Measurements from ENCODE around the gene C10orf67.

C10orf67 gene

DNA sequence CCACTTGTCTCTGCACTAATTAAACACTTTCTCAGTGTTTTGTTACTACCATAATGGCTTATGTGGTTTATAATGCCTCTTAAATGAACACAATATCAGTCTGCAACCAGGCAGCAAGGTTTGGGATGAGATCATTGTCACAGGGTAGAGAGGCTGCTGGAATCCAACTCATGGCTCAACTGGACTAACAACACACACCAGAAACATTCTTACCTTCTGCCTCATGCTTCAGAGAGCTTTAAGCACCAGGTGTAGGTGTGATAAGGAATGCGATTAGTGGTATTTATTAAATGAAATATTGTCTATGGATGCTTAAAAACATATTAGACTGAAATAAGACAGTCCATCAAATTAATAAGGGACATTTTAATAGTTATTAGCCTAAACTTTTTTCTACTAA is 127.1 kb downstream of the C10orf67 start:
- Mint-ChIP-seq H3K4me1 (ENCODE audit: low read depth) (no peaks in the 10 kb centered on the region), H3K9me3 (no peaks in the 10 kb centered on the region), H3K27me3 (ENCODE audit: low read depth) (peaks cover 9% of the 10 kb centered on the region), H3K4me3 (no peak overlapping the region), H3K36me3 (ENCODE audit: low read depth) (no peaks in the 10 kb centered on the region), H3K27ac (no peak overlapping the region)

DNA sequence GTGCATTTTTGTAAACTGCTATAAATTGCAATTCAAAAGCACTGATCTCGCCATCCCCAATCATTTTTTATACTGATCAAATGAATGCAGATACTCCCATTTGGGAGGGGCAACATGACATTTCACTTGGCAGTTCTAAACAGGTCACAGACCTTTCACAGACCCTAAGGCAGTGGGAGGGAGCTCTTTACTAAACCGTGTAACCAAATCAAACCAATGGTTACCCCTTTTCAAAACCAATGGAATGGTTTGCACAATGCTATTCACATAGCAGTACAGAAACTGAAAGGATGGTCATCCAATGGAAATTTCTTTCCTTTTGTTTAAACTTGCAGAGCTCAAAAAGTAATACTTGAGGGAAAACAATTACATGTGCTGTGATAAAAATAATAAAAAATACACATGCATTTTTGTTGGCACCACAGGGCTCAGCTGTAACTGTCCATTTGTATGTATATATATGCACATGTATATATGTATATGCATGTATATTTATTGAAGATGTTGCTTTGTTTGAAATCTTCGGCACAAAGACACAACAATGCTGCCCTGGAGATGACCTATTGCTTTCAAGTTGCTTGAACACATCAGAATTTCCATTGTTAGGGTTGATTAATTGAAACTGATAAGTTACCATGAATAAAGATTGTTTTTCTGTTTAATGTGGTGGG is 138.5 kb downstream of the C10orf67 start:
- Mint-ChIP-seq H3K4me3 (no peak overlapping the region), H3K27me3 (ENCODE audit: low read depth) (peaks cover 54% of the 10 kb centered on the region), H3K36me3 (ENCODE audit: low read depth) (no peaks in the 10 kb centered on the region), H3K4me1 (ENCODE audit: low read depth) (no peaks in the 10 kb centered on the region), H3K27ac (no peak overlapping the region), H3K9me3 (no peaks in the 10 kb centered on the region)

DNA sequence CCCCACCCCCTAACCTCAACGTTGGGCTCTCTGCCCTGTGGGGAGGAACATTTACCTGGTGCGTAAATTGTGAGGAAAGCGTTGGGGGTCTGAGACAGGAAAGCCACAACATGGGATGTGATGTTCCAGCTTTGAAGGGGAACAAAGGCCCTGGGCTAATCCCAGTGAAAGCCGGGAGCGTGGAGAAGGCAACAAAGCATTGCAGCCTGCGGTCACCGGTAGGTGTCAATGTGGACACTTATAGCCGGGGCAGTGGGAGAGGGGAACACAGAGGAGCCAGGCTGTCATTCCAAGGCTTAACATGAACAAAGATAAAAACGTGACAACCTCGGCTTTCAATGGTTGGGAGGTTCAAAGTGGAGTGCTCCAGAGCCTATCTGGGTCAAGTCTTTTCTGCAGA is 139.8 kb downstream of the C10orf67 start:
- no peak overlapping the region for H3K4me3 Mint-ChIP-seq
- no peaks in the 10 kb centered on the region for H3K4me1 Mint-ChIP-seq (ENCODE audit: low read depth)
- no peak overlapping the region for H3K27ac Mint-ChIP-seq
- H3K27me3 Mint-ChIP-seq (ENCODE audit: low read depth), result peaks cover 64% of the 10 kb centered on the region
- no peaks in the 10 kb centered on the region for H3K9me3 Mint-ChIP-seq
- no peaks in the 10 kb centered on the region for H3K36me3 Mint-ChIP-seq (ENCODE audit: low read depth)

DNA sequence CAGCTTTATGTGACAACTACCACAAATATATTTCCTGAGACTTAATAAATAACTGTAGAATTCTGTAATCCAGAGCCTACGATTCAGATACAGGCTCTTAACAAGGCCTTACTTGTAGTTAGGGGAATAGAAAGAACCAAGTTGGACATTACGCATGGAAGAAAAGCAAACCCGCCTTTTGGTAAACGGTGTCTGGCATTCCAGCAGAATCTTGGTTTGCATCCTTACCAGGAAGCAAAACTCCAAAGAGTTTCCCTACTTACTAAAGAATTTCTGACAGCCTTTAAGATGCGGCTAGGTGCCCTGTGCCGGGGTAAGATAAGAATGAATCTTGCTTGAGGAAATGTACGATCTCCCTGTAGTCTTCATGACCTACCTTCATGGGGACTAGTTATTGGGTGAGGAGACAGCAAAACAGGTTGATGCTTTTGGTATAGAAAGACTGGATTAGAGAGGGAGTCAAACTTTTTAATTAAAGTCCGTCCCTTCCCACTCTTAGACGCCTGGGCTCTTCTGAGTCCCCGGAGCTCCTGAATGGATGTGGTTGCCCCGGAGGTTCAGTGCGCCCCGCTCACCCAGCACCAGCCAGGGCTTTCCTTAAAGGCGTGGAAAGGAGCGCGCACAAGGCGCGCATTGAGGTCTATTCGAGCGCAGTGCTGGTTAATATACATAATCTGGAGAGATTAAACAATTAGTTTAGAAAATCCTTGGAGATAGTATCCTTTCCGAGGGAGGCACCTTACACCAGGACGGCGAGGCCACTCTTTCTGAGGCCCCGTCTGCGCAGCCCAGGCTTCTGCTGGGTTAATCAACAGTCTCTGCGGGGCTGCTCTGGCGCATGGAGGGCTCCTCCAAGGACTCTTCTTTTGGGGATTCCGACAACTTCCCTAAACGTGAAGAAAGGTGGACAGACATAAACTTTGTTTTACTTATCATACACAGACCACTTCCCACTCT is 140.9 kb downstream of the C10orf67 start:
- H3K9me3 Mint-ChIP-seq, result no peaks in the 10 kb centered on the region
- no peaks in the 10 kb centered on the region for H3K36me3 Mint-ChIP-seq (ENCODE audit: low read depth)
- no peaks in the 10 kb centered on the region for H3K4me1 Mint-ChIP-seq (ENCODE audit: low read depth)
- H3K27me3 Mint-ChIP-seq (ENCODE audit: low read depth), result peaks cover 64% of the 10 kb centered on the region
- H3K27ac Mint-ChIP-seq, result no peak overlapping the region
- H3K4me3 Mint-ChIP-seq, result no peak overlapping the region

DNA sequence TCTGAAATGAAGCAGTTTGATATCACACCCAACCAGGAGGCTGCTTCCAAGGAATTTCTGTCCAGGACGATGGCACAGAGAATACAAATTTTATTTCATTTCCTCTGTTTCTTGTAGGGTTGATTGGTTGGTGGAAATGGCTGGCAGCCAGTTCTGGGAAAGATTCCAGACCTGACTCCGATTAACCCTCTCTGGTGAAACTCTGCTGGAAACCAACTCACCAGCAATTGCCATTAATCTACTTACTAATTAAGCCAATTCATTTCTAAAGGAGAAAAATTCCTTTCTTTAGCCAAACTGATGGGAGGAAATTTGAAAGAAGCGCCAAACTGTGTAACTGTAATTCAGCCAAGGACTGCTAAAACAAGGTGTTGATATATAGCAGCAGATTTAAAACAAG is 141.8 kb downstream of the C10orf67 start:
- no peak overlapping the region for H3K4me3 Mint-ChIP-seq

DNA sequence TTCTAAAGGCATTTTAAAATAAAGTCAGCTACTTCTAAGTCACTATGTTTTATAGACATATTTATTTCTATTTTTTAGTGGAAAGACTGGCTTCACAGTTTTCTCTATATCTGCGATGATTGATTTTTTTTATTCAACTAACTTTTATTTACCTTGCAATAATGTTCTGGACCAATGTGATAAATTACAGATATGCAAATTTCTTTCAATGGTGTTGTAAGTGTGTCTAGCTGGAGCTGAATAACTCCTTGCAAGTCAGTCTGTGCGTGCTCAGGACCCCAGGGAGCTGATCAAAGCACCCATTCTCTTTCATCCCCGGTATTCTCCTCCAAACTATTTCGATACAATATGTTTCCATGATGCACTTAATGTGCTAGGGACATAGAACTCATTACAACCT is 142.8 kb downstream of the C10orf67 start:
- Mint-ChIP-seq H3K4me3 (no peak overlapping the region), H3K4me1 (ENCODE audit: low read depth) (no peaks in the 10 kb centered on the region), H3K27me3 (ENCODE audit: low read depth) (peaks cover 81% of the 10 kb centered on the region), H3K36me3 (ENCODE audit: low read depth) (no peaks in the 10 kb centered on the region), H3K27ac (no peak overlapping the region), H3K9me3 (no peaks in the 10 kb centered on the region)

More for the DNA sequence above, 141.8 kb downstream of the C10orf67 start:
- H3K36me3 Mint-ChIP-seq (ENCODE audit: low read depth), result no peaks in the 10 kb centered on the region
- H3K4me1 Mint-ChIP-seq (ENCODE audit: low read depth), result no peaks in the 10 kb centered on the region
- peaks cover 73% of the 10 kb centered on the region for H3K27me3 Mint-ChIP-seq (ENCODE audit: low read depth)
- no peaks in the 10 kb centered on the region for H3K9me3 Mint-ChIP-seq
- H3K27ac Mint-ChIP-seq, result no peak overlapping the region

DNA sequence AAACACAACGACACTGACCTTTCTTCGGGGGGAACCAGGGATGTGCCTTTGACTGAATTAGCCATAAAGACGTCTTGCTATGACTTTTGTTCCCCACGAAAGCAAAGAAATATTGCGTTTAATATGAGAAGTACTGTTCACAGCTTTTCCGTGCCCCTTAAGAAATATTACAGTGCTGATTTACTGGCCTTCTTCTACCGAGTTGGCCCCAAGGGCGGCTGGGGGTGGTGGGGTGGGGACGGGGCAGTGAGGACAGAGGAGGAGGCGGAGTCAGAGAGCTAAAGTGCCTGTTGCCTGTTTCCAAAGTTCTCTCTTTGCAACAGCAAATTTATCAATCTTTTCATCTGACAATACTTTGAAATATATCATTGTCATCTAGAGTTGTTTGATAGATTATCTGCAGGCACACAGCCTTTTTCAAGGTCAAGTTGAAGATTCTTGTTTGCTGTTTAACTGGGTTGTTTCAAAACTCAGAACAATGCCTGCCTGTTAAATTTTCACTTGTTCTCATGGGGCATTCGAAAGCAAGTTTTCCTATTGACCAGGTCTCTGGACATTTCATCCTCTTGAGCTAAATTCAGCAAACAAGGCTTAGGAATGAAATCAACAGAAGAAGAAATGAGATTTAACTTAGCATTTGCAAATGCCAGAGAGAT is 143.5 kb downstream of the C10orf67 start:
- H3K36me3 Mint-ChIP-seq (ENCODE audit: low read depth), result no peaks in the 10 kb centered on the region

DNA sequence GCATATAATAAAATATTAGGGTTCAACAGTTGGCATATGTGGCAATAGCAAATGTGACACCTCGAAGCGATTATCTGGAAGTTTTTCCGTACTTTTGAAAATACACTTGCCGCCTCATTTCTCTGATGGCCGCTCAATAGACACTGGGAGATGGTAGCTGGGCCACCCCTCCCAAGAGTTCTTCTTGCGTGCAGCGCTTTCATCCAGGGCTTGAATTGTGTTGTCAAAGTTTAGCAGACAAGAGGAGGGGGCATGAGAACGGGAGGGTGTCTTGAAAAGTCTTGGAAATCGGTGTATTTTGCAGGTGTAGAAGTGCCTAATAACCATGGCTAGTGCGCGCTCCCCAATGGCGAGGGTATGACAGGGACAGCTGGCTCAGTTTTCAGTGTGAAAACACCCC is 144.0 kb downstream of the C10orf67 start:
- Mint-ChIP-seq H3K27me3 (ENCODE audit: low read depth) (peaks cover 90% of the 10 kb centered on the region), H3K4me1 (ENCODE audit: low read depth) (no peaks in the 10 kb centered on the region), H3K4me3 (no peak overlapping the region), H3K27ac (no peak overlapping the region), H3K36me3 (ENCODE audit: low read depth) (no peaks in the 10 kb centered on the region), H3K9me3 (no peaks in the 10 kb centered on the region)

More for the DNA sequence above, 143.5 kb downstream of the C10orf67 start:
- Mint-ChIP-seq H3K27ac (no peak overlapping the region), H3K4me3 (no peak overlapping the region), H3K27me3 (ENCODE audit: low read depth) (peaks cover 88% of the 10 kb centered on the region), H3K9me3 (no peaks in the 10 kb centered on the region), H3K4me1 (ENCODE audit: low read depth) (no peaks in the 10 kb centered on the region)

DNA sequence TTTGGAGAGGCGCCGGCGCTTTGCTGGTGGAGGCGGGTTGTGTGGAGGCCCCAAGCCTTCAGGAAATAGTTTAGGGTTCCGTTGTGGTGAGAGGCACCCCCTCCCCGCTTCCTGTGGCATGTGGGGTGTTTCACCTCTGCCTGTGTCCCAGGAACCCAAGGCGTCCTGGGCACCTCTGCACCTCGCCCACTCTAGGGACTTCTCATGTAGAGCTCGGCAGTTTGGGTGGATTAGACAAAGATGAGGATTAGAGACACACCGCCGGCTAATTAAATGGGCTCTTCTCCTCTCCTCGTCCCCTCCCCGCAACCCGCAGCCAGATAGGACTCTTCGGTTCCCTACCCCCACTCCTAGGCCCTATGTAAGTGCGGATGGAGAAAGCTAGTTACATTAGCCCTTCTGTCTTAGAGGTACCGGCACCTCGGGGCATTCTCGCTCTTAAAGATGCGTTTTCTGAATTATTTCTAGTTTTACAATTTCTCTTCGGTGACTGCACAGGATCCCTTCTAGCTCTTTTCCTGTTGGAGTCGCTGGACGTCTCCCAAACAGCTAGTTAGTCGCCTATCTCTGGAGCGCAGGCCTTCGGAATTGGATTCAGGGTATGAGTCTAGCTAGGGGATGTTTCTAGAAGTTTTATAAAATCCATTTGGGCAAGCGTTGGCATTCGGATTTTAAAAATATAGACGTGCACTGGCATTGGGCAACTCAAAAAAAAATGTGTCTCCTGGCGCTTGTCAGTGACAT is 144.7 kb downstream of the C10orf67 start:
- Mint-ChIP-seq H3K4me3 (no peak overlapping the region), H3K27me3 (ENCODE audit: low read depth) (peaks cover 88% of the 10 kb centered on the region), H3K4me1 (ENCODE audit: low read depth) (no peaks in the 10 kb centered on the region), H3K36me3 (ENCODE audit: low read depth) (no peaks in the 10 kb centered on the region), H3K9me3 (no peaks in the 10 kb centered on the region), H3K27ac (no peak overlapping the region)

DNA sequence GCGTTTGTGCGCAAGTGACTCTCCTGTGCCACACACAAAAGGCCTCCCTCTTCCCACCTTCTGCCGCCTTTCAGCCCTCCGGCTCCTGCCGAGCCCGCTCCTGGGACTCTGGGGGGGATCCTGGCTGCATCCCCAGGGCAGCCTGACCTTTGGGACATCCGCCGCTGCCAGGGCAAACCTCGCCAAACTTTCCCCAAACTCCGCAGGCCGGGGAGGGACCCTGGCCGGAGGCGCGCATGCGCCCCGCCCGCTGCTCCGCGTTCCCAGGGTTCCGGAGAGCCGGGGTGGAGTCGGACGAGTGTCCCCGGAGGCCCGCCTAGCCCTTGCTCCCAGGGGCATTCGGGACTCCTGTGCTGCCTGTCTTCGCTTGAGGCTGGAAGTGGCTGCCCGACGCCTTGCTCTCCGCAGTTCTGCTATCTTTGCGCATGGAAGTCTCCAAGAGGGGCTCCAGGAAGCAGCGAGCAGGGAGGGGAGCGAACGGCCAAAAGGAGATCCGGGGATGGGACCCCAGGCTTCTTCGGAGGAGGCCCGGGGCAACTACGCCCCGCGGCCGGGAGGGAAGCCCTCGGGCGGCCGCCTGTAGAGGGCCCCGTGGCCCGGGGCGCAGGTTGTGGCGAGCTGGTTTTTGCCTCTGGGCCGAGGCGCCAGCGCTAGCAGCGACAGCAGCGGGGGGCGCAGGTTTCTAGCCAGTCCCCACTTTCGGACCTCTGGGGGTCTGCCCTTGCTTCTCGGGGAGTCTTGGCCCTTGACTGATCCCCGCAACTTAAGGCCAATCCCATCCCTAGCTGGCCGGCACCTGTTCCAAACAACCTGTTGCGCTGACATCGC is 145.4 kb downstream of the C10orf67 start:
- Mint-ChIP-seq H3K27ac (no peak overlapping the region), H3K4me1 (ENCODE audit: low read depth) (no peaks in the 10 kb centered on the region)

DNA sequence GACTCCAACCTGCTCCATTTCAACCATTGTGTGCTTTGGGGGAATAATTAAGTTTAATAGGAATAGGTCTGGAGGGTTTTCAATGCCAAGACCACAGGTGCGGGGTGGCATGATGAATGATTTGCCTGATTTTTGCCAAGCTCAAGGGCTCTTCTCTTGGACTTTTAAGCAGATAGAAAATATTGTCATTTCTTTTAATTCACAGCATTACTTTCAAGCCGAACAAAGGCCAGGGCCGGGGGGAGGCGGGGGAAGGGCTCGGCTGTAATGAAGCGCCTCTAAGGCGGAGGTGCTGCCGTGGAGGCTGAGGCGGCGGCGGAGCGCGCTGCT is 146.0 kb downstream of the C10orf67 start:
- H3K4me3 Mint-ChIP-seq, result no peak overlapping the region
- H3K4me1 Mint-ChIP-seq (ENCODE audit: low read depth), result no peaks in the 10 kb centered on the region
- peaks cover under 1% of the 10 kb centered on the region for H3K36me3 Mint-ChIP-seq (ENCODE audit: low read depth)
- no peaks in the 10 kb centered on the region for H3K9me3 Mint-ChIP-seq
- H3K27me3 Mint-ChIP-seq (ENCODE audit: low read depth), result peaks cover 86% of the 10 kb centered on the region
- H3K27ac Mint-ChIP-seq, result no peak overlapping the region

More for the DNA sequence above, 145.4 kb downstream of the C10orf67 start:
- Mint-ChIP-seq H3K4me3 (no peak overlapping the region), H3K27me3 (ENCODE audit: low read depth) (peaks cover 86% of the 10 kb centered on the region), H3K9me3 (no peaks in the 10 kb centered on the region), H3K36me3 (ENCODE audit: low read depth) (no peaks in the 10 kb centered on the region)

DNA sequence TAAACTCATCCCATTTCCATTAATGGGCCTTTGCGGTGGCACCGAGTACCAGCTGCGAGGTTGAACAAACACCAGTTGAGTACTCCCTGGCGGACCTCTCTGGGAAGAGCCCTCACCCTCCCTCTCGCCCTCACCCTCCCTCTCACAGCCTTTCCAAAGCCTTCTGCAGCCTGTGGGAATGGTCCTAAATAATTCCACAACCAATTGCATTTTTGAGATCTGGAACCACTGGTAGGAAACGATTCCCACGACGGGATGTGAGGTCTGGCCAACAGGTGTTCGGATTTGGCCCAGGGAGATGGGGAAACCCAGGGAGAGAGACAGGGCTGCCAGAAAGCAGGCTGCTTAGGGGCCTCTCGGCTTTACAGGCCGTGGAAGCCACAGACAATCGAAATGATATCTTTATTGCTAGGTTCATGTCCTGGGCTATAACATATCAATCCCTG is 147.2 kb downstream of the C10orf67 start:
- Mint-ChIP-seq H3K9me3 (no peaks in the 10 kb centered on the region), H3K4me3 (no peak overlapping the region), H3K4me1 (ENCODE audit: low read depth) (no peaks in the 10 kb centered on the region), H3K27me3 (ENCODE audit: low read depth) (peaks cover 82% of the 10 kb centered on the region), H3K27ac (no peak overlapping the region), H3K36me3 (ENCODE audit: low read depth) (peaks cover 1% of the 10 kb centered on the region)

DNA sequence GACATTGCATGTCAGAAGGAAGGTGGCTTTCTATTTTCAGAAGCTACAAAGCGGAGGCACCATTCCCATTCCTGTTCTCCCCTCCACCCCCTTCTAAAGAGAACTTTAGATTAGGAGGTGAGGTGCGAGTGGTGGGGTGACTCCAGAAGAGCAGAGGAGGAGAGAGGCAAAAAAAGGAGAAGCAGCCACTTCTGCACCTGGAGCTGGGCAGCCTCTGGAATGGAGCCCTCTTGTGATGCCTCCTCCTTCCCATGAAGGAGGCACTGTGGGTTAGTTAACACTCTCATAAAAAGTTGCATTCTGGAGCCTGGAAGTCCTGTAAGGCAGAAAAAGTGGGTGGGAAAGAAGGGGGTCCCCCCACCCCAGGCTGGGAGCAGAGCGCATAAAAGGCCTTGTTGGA is 147.7 kb downstream of the C10orf67 start:
- no peaks in the 10 kb centered on the region for H3K9me3 Mint-ChIP-seq
- H3K36me3 Mint-ChIP-seq (ENCODE audit: low read depth), result peaks cover 1% of the 10 kb centered on the region
- H3K4me3 Mint-ChIP-seq, result no peak overlapping the region
- H3K27me3 Mint-ChIP-seq (ENCODE audit: low read depth), result peaks cover 79% of the 10 kb centered on the region
- no peak overlapping the region for H3K27ac Mint-ChIP-seq
- no peaks in the 10 kb centered on the region for H3K4me1 Mint-ChIP-seq (ENCODE audit: low read depth)
